H1 (cell line): ENCODE data around the gene ZNF761. TPM values are rescaled to one million over a fixed set of nuclear protein-coding genes. Genes with fewer than 3 reads are reported as not detected.

ENCODE experiments used
- BCL11A ChIP-seq, 2 experiments: IDR thresholded peaks; one replicate each; pipeline ENCODE4 v1.6.1; 2011; ENCODE audit warnings: low read depth in 2 of 2, low read length in 2 of 2, mild to moderate bottlenecking in 2 of 2
- CBX8 ChIP-seq: fragments of 300-800, 300-1000 bp; sonication (generic); IDR thresholded peaks from 2 replicates; pipeline ENCODE4 v1.7.1; 2016; ENCODE audit warnings: low read depth, low read length, borderline replicate concordance
- CEBPB ChIP-seq: IDR thresholded peaks from 2 replicates; pipeline ENCODE4 v1.6.1; 2012; ENCODE audit warnings: low read depth, low read length
- CHD2 ChIP-seq: IDR thresholded peaks from 2 replicates; pipeline ENCODE4 v1.6.1; 2012; ENCODE audit warnings: low read length, improper control_type of control experiment
- CREB1 ChIP-seq: IDR thresholded peaks from 2 replicates; pipeline ENCODE4 v1.6.1; 2012; ENCODE audit warnings: inconsistent platforms
- CTBP2 ChIP-seq: IDR thresholded peaks from 2 replicates; pipeline ENCODE4 v1.7.0; 2011; ENCODE audit warnings: borderline replicate concordance, mild to moderate bottlenecking, moderate library complexity, mixed read lengths, low read length; ENCODE audit not compliant: insufficient read depth, insufficient read length
- EP300 ChIP-seq, 2 experiments: IDR thresholded peaks; 1 replicate in 1 of 2; 2 replicates in 1 of 2; pipeline ENCODE4 v1.6.1; 2011 to 2012; ENCODE audit warnings: low read depth in 2 of 2, low read length in 2 of 2, mild to moderate bottlenecking in 2 of 2, borderline replicate concordance in 1 of 2, inconsistent platforms in 1 of 2, moderate library complexity in 1 of 2
- EZH2 ChIP-seq: fragments of 200-600 bp; sonication (generic); IDR thresholded peaks from 2 replicates; pipeline ENCODE4 v1.7.1; 2012; ENCODE audit warnings: low read depth, mild to moderate bottlenecking, moderate library complexity, low read length, inconsistent platforms; ENCODE audit not compliant: severe bottlenecking
- GABPA ChIP-seq: IDR thresholded peaks from 2 replicates; pipeline ENCODE4 v1.6.1; 2011; ENCODE audit warnings: mild to moderate bottlenecking, low read length, moderate library complexity, borderline replicate concordance; ENCODE audit not compliant: insufficient read depth
- GTF2F1 ChIP-seq: IDR thresholded peaks from 2 replicates; pipeline ENCODE4 v1.6.1; 2012; ENCODE audit warnings: low read depth, low read length, improper control_type of control experiment, borderline replicate concordance
- HDAC6 ChIP-seq: IDR thresholded peaks from one replicate; pipeline ENCODE4 v1.7.1; 2012; ENCODE audit warnings: low read depth, mild to moderate bottlenecking, inconsistent platforms, low read length, moderate library complexity
- JUN ChIP-seq: IDR thresholded peaks from 2 replicates; pipeline ENCODE4 v1.6.1; 2011; ENCODE audit warnings: low read depth, mild to moderate bottlenecking, improper control_type of control experiment, low read length
- KDM1A ChIP-seq: fragments of 200-600, 300-600 bp; sonication (generic); IDR thresholded peaks from 2 replicates; pipeline ENCODE4 v1.7.1; 2016; ENCODE audit warnings: mild to moderate bottlenecking, low read length, borderline replicate concordance
- NANOG ChIP-seq: IDR thresholded peaks from 2 replicates; pipeline ENCODE4 v1.6.1; 2011; ENCODE audit warnings: low read length, low read depth, mild to moderate bottlenecking, inconsistent platforms; ENCODE audit not compliant: insufficient read depth, poor library complexity, severe bottlenecking
- POLR2A ChIP-seq, 2 experiments: IDR thresholded peaks; 1 replicate in 1 of 2; 2 replicates in 1 of 2; pipeline ENCODE4 v1.6.1; 2011; ENCODE audit warnings: low read depth in 2 of 2, low read length in 2 of 2, mild to moderate bottlenecking in 2 of 2; ENCODE audit errors: control extremely low read depth in 1 of 2
- RBBP5 ChIP-seq: IDR thresholded peaks from 2 replicates; pipeline ENCODE4 v1.7.1; 2012; ENCODE audit warnings: low read depth, mild to moderate bottlenecking, inconsistent platforms, low read length, moderate library complexity, borderline replicate concordance
- RNF2 ChIP-seq: fragments of 200-900, 300-1000 bp; sonication (generic); IDR thresholded peaks from 2 replicates; pipeline ENCODE4 v1.7.1; 2016; ENCODE audit warnings: borderline replicate concordance, low read depth, mild to moderate bottlenecking, antibody characterized with exemption, low read length; ENCODE audit not compliant: poor library complexity, severe bottlenecking; ENCODE audit errors: missing control alignments
- SAP30 ChIP-seq: fragments of 300-600 bp; sonication (generic); IDR thresholded peaks from 2 replicates; pipeline ENCODE4 v1.7.1; 2012; ENCODE audit warnings: low read length, moderate library complexity, mild to moderate bottlenecking, inconsistent platforms; ENCODE audit not compliant: insufficient read depth, insufficient replicate concordance
- SIN3A ChIP-seq, 2 experiments: IDR thresholded peaks in 1 of 2; conservative IDR thresholded peaks in 1 of 2; 2 replicates each; pipeline ENCODE4 v1.6.1; 2011 to 2012; ENCODE audit warnings: low read length in 2 of 2, improper control_type of control experiment in 1 of 2, low read depth in 1 of 2, mild to moderate bottlenecking in 1 of 2
- SIX5 ChIP-seq: IDR thresholded peaks from 2 replicates; pipeline ENCODE4 v1.6.1; 2011; ENCODE audit warnings: mild to moderate bottlenecking, low read depth, low read length
- SP1 ChIP-seq: IDR thresholded peaks from 2 replicates; pipeline ENCODE4 v1.6.1; 2011; ENCODE audit warnings: low read depth, low read length
- SUZ12 ChIP-seq: fragments of 200-600 bp; sonication (generic); IDR thresholded peaks from 2 replicates; pipeline ENCODE4 v1.6.1; 2012; ENCODE audit warnings: mild to moderate bottlenecking, inconsistent platforms, low read length, moderate library complexity, mixed read lengths
- TAF1 ChIP-seq: IDR thresholded peaks from 2 replicates; pipeline ENCODE4 v1.6.1; 2011; ENCODE audit warnings: mild to moderate bottlenecking, low read depth, low read length
- TCF12 ChIP-seq: IDR thresholded peaks from 2 replicates; pipeline ENCODE4 v1.6.1; 2011; ENCODE audit warnings: low read depth, mild to moderate bottlenecking, low read length
- YY1 ChIP-seq: IDR thresholded peaks from 2 replicates; pipeline ENCODE4 v1.6.1; 2011; ENCODE audit warnings: low read depth, mild to moderate bottlenecking, low read length
- polyA plus RNA-seq, 7 experiments: library from polyadenylated mRNA; depleted of rRNA in 3 of 7; stranded (reverse) in 5 of 7; unstranded in 2 of 7; fragments of >200 nt in 5 of 7; fragments of 200-250 nt in 2 of 7; gene quantifications; 1 replicate in 5 of 7; 2 replicates in 1 of 7; 4 replicates in 1 of 7; pipeline versions ENCODE4 v1.2.1 to v1.2.3, GENCODE V29; 2011 to 2013; ENCODE audit warnings: missing spikeins in 2 of 7, mixed read lengths in 2 of 7
- total RNA-seq: library from RNA; stranded (reverse); fragmentation: NEBNext Ultra II Directional; extraction: Animal tissue kit (Norgen Biotek cat#: 25700); gene quantifications from 2 replicates; pipeline ENCODE4 v1.2.1, GENCODE V29; 2021

Gene ZNF761
- total and polyA plus RNA-seq, 2 of the 8 experiments (the other 6 are each of a cell fraction or from before 2014, with no cell fraction given): 11.1 to 25.1 TPM

GRCh38 chr19:53431399-53432087 is at the start of gene ZNF761 (continued):
- TF ChIP-seq SUZ12: no peak
- TF ChIP-seq SIN3A (conservative IDR thresholded peaks at IDR 0.05 in 1 of 2, IDR thresholded peaks at IDR 0.05 in 1 of 2; ENCODE audit: low read depth in 1 of 2, low read length in 2 of 2): peak; percentile 21 to 60; a peak in 1 of 4 replicates
- peak; percentile 64; the same call in 1 of the 2 replicates for TF ChIP-seq RBBP5
- no peak for TF ChIP-seq HDAC6
- TF ChIP-seq CBX8: no peak
- no peak for TF ChIP-seq SIX5
- no peak for TF ChIP-seq CTBP2
- TF ChIP-seq YY1: no peak
- no peak for TF ChIP-seq BCL11A (IDR thresholded peaks at IDR 0.05; ENCODE audit: low read depth in 2 of 2, low read length in 2 of 2)
- TF ChIP-seq JUN: no peak
- no peak for TF ChIP-seq KDM1A
- TF ChIP-seq CEBPB: no peak
- peak; percentile 57 for TF ChIP-seq TAF1
- no peak for TF ChIP-seq GTF2F1
- TF ChIP-seq CHD2: no peak
- peak; percentile 23; the same call in 1 of the 2 replicates for TF ChIP-seq SP1
- no peak for TF ChIP-seq GABPA
- no peak for TF ChIP-seq EZH2
- no peak for TF ChIP-seq RNF2
- TF ChIP-seq TCF12: no peak
- TF ChIP-seq CREB1: no peak; the same call in 1 of the 2 replicates
- no peak for TF ChIP-seq NANOG
- no peak for TF ChIP-seq EP300 (IDR thresholded peaks at IDR 0.05; ENCODE audit: borderline replicate concordance in 1 of 2, low read depth in 2 of 2, low read length in 2 of 2)
- peak; percentile 41 to 63 for TF ChIP-seq POLR2A (IDR thresholded peaks at IDR 0.05; ENCODE audit: control extremely low read depth in 1 of 2, low read depth in 2 of 2, low read length in 2 of 2)
- TF ChIP-seq SAP30: no peak
